PC-9 (cell line): ENCODE data around the gene KRT6C. TPM values are rescaled to one million over a fixed set of nuclear protein-coding genes. Genes with fewer than 3 reads are reported as not detected.

Experiments used
- BruUV-seq: library from RNA; stranded (reverse); fragments of 400-500 nt; replicated peaks from 2 replicates; lab custom pipeline; 2021; lab: Mats Ljungman, UMichigan
- CTCF ChIA-PET: fragments of 300-600 bp; sonication (Branson Sonifier 250); formaldehyde crosslinking; loops from one replicate; lab custom pipeline; 2022; ENCODE audit warnings: antibody characterized with exemption; lab: Charles Lee
- POLR2A ChIA-PET: fragments of 300-600 bp; sonication (Branson Sonifier 250); formaldehyde crosslinking; loops from one replicate; lab custom pipeline; 2022; ENCODE audit warnings: antibody characterized with exemption; ENCODE audit not compliant: unreplicated experiment; lab: Charles Lee
- DNase-seq, 2 experiments: peaks; one replicate each; pipeline versions ENCODE4 v3.0.0 to v3.0.0-alpha.2; 2015 to 2022; ENCODE audit warnings: mixed read lengths in 1 of 2
- H2AFZ ChIP-seq: fragments of 200-600 bp; sonication (generic); 2 replicates; pipeline ENCODE4 v1.8.1; 2017; ENCODE audit warnings: antibody characterized with exemption
- H3F3A ChIP-seq: fragments of 200-600 bp; sonication (generic); 2 replicates; pipeline ENCODE4 v1.8.1; 2017; ENCODE audit warnings: antibody characterized with exemption, mild to moderate bottlenecking, low read depth; ENCODE audit not compliant: insufficient read depth
- H3K27ac ChIP-seq: fragments of 200-600 bp; sonication (generic); 2 replicates; pipeline ENCODE4 v1.6.1; 2016; ENCODE audit warnings: mixed run types
- H3K27me3 ChIP-seq: fragments of 200-600 bp; sonication (generic); 2 replicates; pipeline ENCODE4 v1.6.1; 2016; ENCODE audit warnings: low read depth, mixed run types; ENCODE audit not compliant: insufficient read depth
- H3K36me3 ChIP-seq: fragments of 200-600 bp; sonication (generic); 2 replicates; pipeline ENCODE4 v1.6.1; 2016; ENCODE audit warnings: low read depth, mixed run types
- H3K4me1 ChIP-seq: fragments of 200-600 bp; sonication (generic); replicated peaks from 2 replicates; pipeline ENCODE4 v1.6.1; 2016; ENCODE audit warnings: mixed run types; ENCODE audit not compliant: insufficient read depth
- H3K4me2 ChIP-seq: fragments of 200-600 bp; sonication (generic); 2 replicates; pipeline ENCODE4 v1.6.1; 2017; ENCODE audit warnings: mixed run types
- H3K4me3 ChIP-seq: fragments of 200-600 bp; sonication (generic); 2 replicates; pipeline ENCODE4 v1.6.1; 2016; ENCODE audit warnings: mixed run types
- H3K79me2 ChIP-seq: fragments of 200-600 bp; sonication (generic); 2 replicates; pipeline ENCODE4 v1.6.1; 2017; ENCODE audit warnings: low read depth, mixed run types
- H3K9me2 ChIP-seq: fragments of 200-600 bp; sonication (generic); 2 replicates; pipeline ENCODE4 v1.8.1; 2017; ENCODE audit warnings: mild to moderate bottlenecking; ENCODE audit not compliant: insufficient read depth
- H3K9me3 ChIP-seq: fragments of 200-600 bp; sonication (generic); 2 replicates; pipeline ENCODE4 v1.8.1; 2016; ENCODE audit warnings: low read depth; ENCODE audit not compliant: insufficient read depth
- H4K20me1 ChIP-seq: fragments of 200-600 bp; sonication (generic); 2 replicates; pipeline ENCODE4 v1.8.1; 2017; ENCODE audit not compliant: insufficient read depth
- CTCF ChIP-seq: fragments of 200-600 bp; sonication (generic); conservative IDR thresholded peaks from 2 replicates; pipeline ENCODE4 v1.6.1; 2017; ENCODE audit warnings: mixed run types, antibody characterized with exemption, mild to moderate bottlenecking, moderate library complexity
- EZH2 ChIP-seq: fragments of 200-600 bp; sonication (generic); IDR thresholded peaks from 2 replicates; pipeline ENCODE4 v1.8.0; 2017; ENCODE audit warnings: antibody characterized with exemption, low read depth
- intact Hi-C: fragments of 100-400 bp; cut with micrococcal nuclease; formaldehyde crosslinking; loops from one replicate; pipeline ENCODE4 v1.10.0; 2022; ENCODE audit not compliant: unreplicated experiment
- total RNA-seq: library from RNA; stranded (reverse); gene quantifications from 2 replicates; pipeline ENCODE4 v1.2.3, GENCODE V29; 2021

The KRT6C gene
- total RNA-seq, 1 experiment from 2014 or later, result not detected

- Histone ChIP-seq H2AFZ (no peak overlapping the region), H3K79me2 (no peaks in the 10 kb centered on the region), H3K27me3 (no peaks in the 10 kb centered on the region), H3K36me3 (no peaks in the 10 kb centered on the region), H3K4me3 (no peak overlapping the region), H3K9me3 (no peaks in the 10 kb centered on the region), H3K9me2 (no peaks in the 10 kb centered on the region), H3K4me1 (peaks cover 63% of the 10 kb centered on the region), H3F3A (peaks cover 52% of the 10 kb centered on the region), H3K27ac (peak overlapping the region; percentile 97), H4K20me1 (no peaks in the 10 kb centered on the region), H3K4me2 (no peak overlapping the region)
- no TSS peak for BruUV-seq
- no peak for TF ChIP-seq EZH2
- TF ChIP-seq CTCF, result no peak
- intact Hi-C loops, result loop anchor here (2.0 to 5.0 kb wide), 3 partner anchors 47 to 297 kb away; no protein-coding TSS in a partner anchor
- ChIA-PET POLR2A (interaction anchor here (0.6 kb wide), 1 partner anchor 430 kb away, joined by 9 read pairs; no protein-coding TSS in a partner anchor), CTCF (no interaction called here)
- DNase-seq, result no peak
Measured at GRCh38 chr12:52443966-52444365, 29.6 kb downstream of the KRT6C start.

- no peaks in the 10 kb centered on the region for H4K20me1 ChIP-seq
- no peaks in the 10 kb centered on the region for H3K36me3 ChIP-seq
- peak overlapping the region; percentile 97 for H3K27ac ChIP-seq
- H3K27me3 ChIP-seq, result no peaks in the 10 kb centered on the region
- H3F3A ChIP-seq, result peaks cover 52% of the 10 kb centered on the region
- TF ChIP-seq CTCF (no peak; the same call in 1 of the 2 replicates), EZH2 (no peak)
- ChIA-PET CTCF (interaction anchor here (0.6 to 1.2 kb wide), 10 partner anchors 47 to 437 kb away, joined by 3 to 11 read pairs (median 3); partner anchors contain the start of genes KRT5 and KRT6A), POLR2A (interaction anchor here (0.6 to 1.0 kb wide), 10 partner anchors 47 to 534 kb away, joined by 3 to 6 read pairs (median 4); no protein-coding TSS in a partner anchor)
- peak overlapping the region; percentile 69 for H3K4me2 ChIP-seq
- no peaks in the 10 kb centered on the region for H3K9me2 ChIP-seq
- H3K79me2 ChIP-seq, result no peaks in the 10 kb centered on the region
- peaks cover 74% of the 10 kb centered on the region for H3K4me1 ChIP-seq
- peak; percentile 82 to 92 for DNase-seq
- no TSS peak for BruUV-seq
- H3K4me3 ChIP-seq, result peak overlapping the region; percentile 17; the same call in 1 of the 2 replicates
- H2AFZ ChIP-seq, result no peak overlapping the region
- H3K9me3 ChIP-seq, result no peaks in the 10 kb centered on the region
- intact Hi-C loops, result loop anchor here (1.0 to 5.0 kb wide), 5 partner anchors 45 to 429 kb away; no protein-coding TSS in a partner anchor
Measured at GRCh38 chr12:52442600-52443061, 31.0 kb downstream of the KRT6C start.

- H3K36me3 ChIP-seq, result no peaks in the 10 kb centered on the region
- ChIA-PET CTCF (interaction anchor here (0.6 to 1.4 kb wide), 5 partner anchors 46 to 554 kb away, joined by 3 to 9 read pairs (median 3); no protein-coding TSS in a partner anchor), POLR2A (interaction anchor here (0.5 to 0.7 kb wide), 4 partner anchors 242 to 432 kb away, joined by 3 to 10 read pairs (median 6); no protein-coding TSS in a partner anchor)
- no peaks in the 10 kb centered on the region for H3K9me2 ChIP-seq
- TF ChIP-seq EZH2 (no peak), CTCF (no peak)
- BruUV-seq, result no TSS peak
- peak overlapping the region; percentile 97 for H3K27ac ChIP-seq
- no peaks in the 10 kb centered on the region for H4K20me1 ChIP-seq
- H3F3A ChIP-seq, result peaks cover 63% of the 10 kb centered on the region
- no peak overlapping the region for H2AFZ ChIP-seq
- H3K27me3 ChIP-seq, result no peaks in the 10 kb centered on the region
- H3K79me2 ChIP-seq, result no peaks in the 10 kb centered on the region
- peaks cover 86% of the 10 kb centered on the region for H3K4me1 ChIP-seq
- H3K4me2 ChIP-seq, result peak overlapping the region; percentile 69
- DNase-seq, result peak in 1 of 2 experiments; percentile 83
- peak overlapping the region; percentile 17; the same call in 1 of the 2 replicates for H3K4me3 ChIP-seq
- intact Hi-C loops, result loop anchor here (1.0 to 5.0 kb wide), 3 partner anchors 44 to 294 kb away; no protein-coding TSS in a partner anchor
- no peaks in the 10 kb centered on the region for H3K9me3 ChIP-seq
Measured at GRCh38 chr12:52441320-52441911, 32.2 kb downstream of the KRT6C start.
